Measurements from ENCODE around the gene SH3BGRL3.

- TF ChIP-seq CTCF (IDR thresholded peaks at IDR 0.05), result no peak
- no peak for TF ChIP-seq POLR2A (IDR thresholded peaks at IDR 0.05)
Observed at GRCh38 chr1:26274801-26275425, 5.0 kb upstream of the SH3BGRL3 start.

Measured in uterus (tissue), 2 donors.